ENCODE results near the gene SEPTIN10. TPM values are rescaled to one million over a fixed set of nuclear protein-coding genes. Genes with fewer than 3 reads are reported as not detected.

Gene SEPTIN10
- total and polyA plus RNA-seq, 2 donors (not counting 1 experiment from before 2014, with no cell fraction given), result 0.28 TPM; not detected in 1

- Histone ChIP-seq H3K36me3 (replicated peaks in 1 of 2; ENCODE audit: control extremely low read depth in 1 of 2, control insufficient read depth in 1 of 2, extremely low read depth in 1 of 2, insufficient read depth in 2 of 2, low read length in 1 of 2) (no peaks in the 10 kb centered on the region), H3K4me3 (ENCODE audit: control extremely low read depth in 1 of 5, extremely low read depth in 1 of 5, insufficient read depth in 1 of 5, low read depth in 2 of 5, low read length in 4 of 5) (no peak overlapping the region), H3K4me1 (ENCODE audit: control insufficient read depth in 2 of 2, insufficient read depth in 2 of 2, low read length in 2 of 2) (no peaks in the 10 kb centered on the region), H3K79me2 (ENCODE audit: control insufficient read depth, insufficient read depth, low read length) (no peaks in the 10 kb centered on the region), H3K9ac (ENCODE audit: low read length) (no peak overlapping the region), H3K27me3 (replicated peaks in 1 of 4; ENCODE audit: control extremely low read depth in 1 of 4, control insufficient read depth in 3 of 4, insufficient read depth in 4 of 4, low read length in 3 of 4) (no peaks in the 10 kb centered on the region), H3K27ac (ENCODE audit: low read length in 2 of 2) (no peak overlapping the region), H3K4me2 (replicated peaks; ENCODE audit: low read depth, low read length, poor library complexity, severe bottlenecking) (no peak overlapping the region), H3K9me3 (ENCODE audit: control extremely low read depth in 1 of 3, control insufficient read depth in 2 of 3, insufficient read depth in 1 of 3, low read length in 2 of 3) (peaks cover 0 to 6% (median 0%) of the 10 kb centered on the region in 3 donors), H2AFZ (ENCODE audit: insufficient read depth, low read depth, low read length, poor library complexity, severe bottlenecking) (no peak overlapping the region), H4K20me1 (ENCODE audit: control insufficient read depth, insufficient read depth, low read length, poor library complexity, severe bottlenecking) (no peaks in the 10 kb centered on the region)
- Mint-ChIP-seq H3K27ac (no peak overlapping the region), H3K4me3 (no peak overlapping the region), H3K27me3 (peaks cover 14% of the 10 kb centered on the region), H3K4me1 (no peaks in the 10 kb centered on the region), H3K9me3 (ENCODE audit: insufficient read depth) (no peaks in the 10 kb centered on the region)
- whole genome bisulfite sequencing (ENCODE audit: insufficient coverage), result 92% methylated on average over 7 of the region's 14 CpGs
- ATAC-seq (ENCODE audit: low read depth), result no peak
- ChIA-PET CTCF (no interaction called here), POLR2A (no interaction called here)
- no peak for TF ChIP-seq CTCF (IDR thresholded peaks at IDR 0.05)
- TF ChIP-seq EZH2 (IDR thresholded peaks at IDR 0.05; ENCODE audit: borderline replicate concordance, insufficient read depth, low read depth, low read length, poor library complexity, severe bottlenecking), result no peak
- DNase-seq, result no peak
- intact Hi-C loops (cut with micrococcal nuclease), result no loop called here
Observed at GRCh38 chr2:109649736-109650695, 36.2 kb upstream of the SEPTIN10 start.

DNA sequence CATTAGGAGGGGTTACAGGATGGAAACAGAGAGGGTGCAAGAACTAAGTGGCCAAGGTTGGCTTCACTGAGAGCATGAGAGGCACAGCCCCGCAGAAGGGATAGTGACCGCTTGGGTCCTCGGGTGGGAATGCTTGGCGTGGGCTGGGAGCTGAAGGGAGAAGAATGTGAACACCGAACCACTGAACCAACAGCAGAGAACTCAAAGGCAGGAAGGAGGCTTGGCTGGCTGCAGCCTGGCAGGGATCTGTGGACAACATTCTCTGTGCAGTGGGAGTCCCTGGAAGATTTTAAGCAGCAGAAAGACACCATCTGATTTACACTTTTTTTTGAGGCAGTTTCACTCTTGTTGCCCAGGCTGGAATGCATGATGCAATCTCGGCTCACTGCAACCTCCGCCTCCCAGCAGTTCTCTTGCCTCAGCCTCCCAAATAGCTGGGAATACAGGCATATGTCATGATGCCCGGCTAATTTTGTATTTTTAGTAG, 34.3 kb upstream of the SEPTIN10 start:
- ChIA-PET CTCF (no interaction called here), POLR2A (no interaction called here)
- Mint-ChIP-seq H3K9me3 (ENCODE audit: insufficient read depth) (no peaks in the 10 kb centered on the region), H3K4me3 (no peak overlapping the region), H3K4me1 (no peaks in the 10 kb centered on the region), H3K27ac (no peak overlapping the region), H3K27me3 (peaks cover 11% of the 10 kb centered on the region)
- no peak overlapping the region for H3K27ac ChIP-seq (ENCODE audit: low read length in 2 of 2)
- DNase-seq (no peak), ATAC-seq (ENCODE audit: low read depth) (no peak)
- H3K4me3 ChIP-seq (ENCODE audit: control extremely low read depth in 1 of 5, extremely low read depth in 1 of 5, insufficient read depth in 1 of 5, low read depth in 2 of 5, low read length in 4 of 5), result no peak overlapping the region
- no peak overlapping the region for H3K9ac ChIP-seq (ENCODE audit: low read length)
- no peaks in the 10 kb centered on the region for H4K20me1 ChIP-seq (ENCODE audit: control insufficient read depth, insufficient read depth, low read length, poor library complexity, severe bottlenecking)
- intact Hi-C loops (cut with micrococcal nuclease), result no loop called here
- no peaks in the 10 kb centered on the region for H3K79me2 ChIP-seq (ENCODE audit: control insufficient read depth, insufficient read depth, low read length)
- H2AFZ ChIP-seq (ENCODE audit: insufficient read depth, low read depth, low read length, poor library complexity, severe bottlenecking), result no peak overlapping the region
- no peaks in the 10 kb centered on the region for H3K4me1 ChIP-seq (ENCODE audit: control insufficient read depth in 2 of 2, insufficient read depth in 2 of 2, low read length in 2 of 2)
- peaks cover 0 to 6% (median 0%) of the 10 kb centered on the region in 3 donors for H3K9me3 ChIP-seq (ENCODE audit: control extremely low read depth in 1 of 3, control insufficient read depth in 2 of 3, insufficient read depth in 1 of 3, low read length in 2 of 3)
- H3K27me3 ChIP-seq (replicated peaks in 1 of 4; ENCODE audit: control extremely low read depth in 1 of 4, control insufficient read depth in 3 of 4, insufficient read depth in 4 of 4, low read length in 3 of 4), result no peaks in the 10 kb centered on the region
- H3K4me2 ChIP-seq (replicated peaks; ENCODE audit: low read depth, low read length, poor library complexity, severe bottlenecking), result no peak overlapping the region
- TF ChIP-seq EZH2 (IDR thresholded peaks at IDR 0.05; ENCODE audit: borderline replicate concordance, insufficient read depth, low read depth, low read length, poor library complexity, severe bottlenecking) (no peak), CTCF (IDR thresholded peaks at IDR 0.05) (no peak)
- no peaks in the 10 kb centered on the region for H3K36me3 ChIP-seq (replicated peaks in 1 of 2; ENCODE audit: control extremely low read depth in 1 of 2, control insufficient read depth in 1 of 2, extremely low read depth in 1 of 2, insufficient read depth in 2 of 2, low read length in 1 of 2)
- WGBS (ENCODE audit: insufficient coverage), result 93% methylated on average over 6 of the region's 8 CpGs
